GM21423 (cell line): Measurements from ENCODE around the gene RTN4IP1.
"Not testable (repeated sequence)": the region's sequence is repeated elsewhere in the genome, so short reads cannot be mapped to it uniquely, and the experiment has no call there.

ENCODE experiments used
- ATAC-seq: cut with Tn5 transposase; IDR thresholded peaks from one replicate; pipeline ENCODE4 v1.9.1; 2021; ENCODE audit warnings: mild to moderate bottlenecking, moderate library complexity; ENCODE audit not compliant: unreplicated experiment

Gene RTN4IP1

GRCh38 chr6:106548926-106549455 lies 80.3 kb downstream of the RTN4IP1 start:
- not testable (repeated sequence) for ATAC-seq

GRCh38 chr6:106547601-106548453 lies 81.5 kb downstream of the RTN4IP1 start:
- ATAC-seq = no peak

GRCh38 chr6:106546691-106547414 lies 82.4 kb downstream of the RTN4IP1 start:
- ATAC-seq = no peak

- no peak for ATAC-seq
Observed at GRCh38 chr6:106546261-106546690, 83.0 kb downstream of the RTN4IP1 start.

- no peak for ATAC-seq
Observed at GRCh38 chr6:106540907-106541306, 88.4 kb downstream of the RTN4IP1 start.

GRCh38 chr6:106540432-106540831 lies 88.9 kb downstream of the RTN4IP1 start:
- no peak for ATAC-seq

- ATAC-seq = no peak
Observed at GRCh38 chr6:106539936-106540335, 89.4 kb downstream of the RTN4IP1 start.

- ATAC-seq = no peak
Observed at GRCh38 chr6:106538145-106538544, 91.2 kb downstream of the RTN4IP1 start.

GRCh38 chr6:106537662-106538061 lies 91.6 kb downstream of the RTN4IP1 start:
- ATAC-seq = no peak

- ATAC-seq = no peak
Observed at GRCh38 chr6:106536851-106537250, 92.4 kb downstream of the RTN4IP1 start.

- no peak for ATAC-seq
Observed at GRCh38 chr6:106536357-106536756, 92.9 kb downstream of the RTN4IP1 start.

GRCh38 chr6:106535012-106535411 lies 94.3 kb downstream of the RTN4IP1 start:
- ATAC-seq = no peak

GRCh38 chr6:106534564-106534982 lies 94.7 kb downstream of the RTN4IP1 start:
- no peak for ATAC-seq

GRCh38 chr6:106534004-106534403 lies 95.3 kb downstream of the RTN4IP1 start:
- ATAC-seq = no peak

- no peak for ATAC-seq
Observed at GRCh38 chr6:106533054-106533453, 96.2 kb downstream of the RTN4IP1 start.

GRCh38 chr6:106530502-106530901 lies 98.8 kb downstream of the RTN4IP1 start:
- ATAC-seq = no peak

- ATAC-seq = no peak
Observed at GRCh38 chr6:106530026-106530425, 99.3 kb downstream of the RTN4IP1 start.

- no peak for ATAC-seq
Observed at GRCh38 chr6:106529438-106529837, 99.9 kb downstream of the RTN4IP1 start.

- no peak for ATAC-seq
Observed at GRCh38 chr6:106528521-106528920, 100.8 kb downstream of the RTN4IP1 start.

- no peak for ATAC-seq
Observed at GRCh38 chr6:106527979-106528378, 101.3 kb downstream of the RTN4IP1 start.

- ATAC-seq = no peak
Observed at GRCh38 chr6:106527117-106527516, 102.2 kb downstream of the RTN4IP1 start.

GRCh38 chr6:106525882-106526275 lies 103.4 kb downstream of the RTN4IP1 start:
- no peak for ATAC-seq
